Panc1 (cell line): ENCODE measurements around the gene PADI6. TPM values are rescaled to one million over a fixed set of nuclear protein-coding genes. Genes with fewer than 3 reads are reported as not detected.

Source experiments
- ATAC-seq: fragments of 200-7000 bp; cut with Tn5 transposase; 2 replicates; pipeline ENCODE4 v1.9.1; 2020; ENCODE audit warnings: mild to moderate bottlenecking, moderate library complexity
- BruUV-seq: library from RNA; stranded (reverse); fragments of 400-500 nt; replicated peaks from 2 replicates; lab custom pipeline; 2021; lab: Mats Ljungman, UMichigan
- CTCF ChIA-PET: fragments of 300-600 bp; sonication (Branson Sonifier 250); formaldehyde crosslinking; loops from one replicate; lab custom pipeline; 2022; ENCODE audit warnings: antibody characterized with exemption; lab: Charles Lee
- POLR2A ChIA-PET: fragments of 300-600 bp; sonication (Branson Sonifier 250); formaldehyde crosslinking; loops from one replicate; lab custom pipeline; 2022; ENCODE audit warnings: antibody characterized with exemption; lab: Charles Lee
- DNase-seq: peaks from one replicate; pipeline ENCODE4 v3.0.0-alpha.2; 2010; ENCODE audit warnings: low read depth, low spot score
- H3K27ac ChIP-seq: 2 replicates; pipeline ENCODE4 v1.5.1; 2011; ENCODE audit warnings: mild to moderate bottlenecking, low read length, inconsistent platforms
- H3K27me3 ChIP-seq: fragments of 200-500 bp; sonication (Bioruptor generic); 2 replicates; pipeline ENCODE4 v1.6.0; 2014; ENCODE audit warnings: low read length, inconsistent platforms; ENCODE audit not compliant: control insufficient read depth, insufficient read depth
- H3K36me3 ChIP-seq: fragments of 200-500 bp; sonication (Bioruptor generic); 2 replicates; pipeline ENCODE4 v1.5.1; 2014; ENCODE audit warnings: inconsistent platforms, mild to moderate bottlenecking, low read length, moderate library complexity; ENCODE audit not compliant: control insufficient read depth, insufficient read depth
- H3K4me1 ChIP-seq: 2 replicates; pipeline ENCODE4 v1.5.1; 2011; ENCODE audit warnings: inconsistent platforms, mild to moderate bottlenecking, low read length, moderate library complexity; ENCODE audit not compliant: control insufficient read depth, insufficient read depth
- H3K4me3 ChIP-seq, 2 experiments: 2 replicates each; pipeline ENCODE4 v1.5.1; 2011 to 2012; ENCODE audit warnings: low read depth in 2 of 2, low read length in 2 of 2, mild to moderate bottlenecking in 2 of 2, inconsistent platforms in 1 of 2, moderate library complexity in 1 of 2
- H3K9me3 ChIP-seq: fragments of 200-500 bp; sonication (Bioruptor generic); 2 replicates; pipeline ENCODE4 v1.5.1; 2014; ENCODE audit warnings: low read depth, mild to moderate bottlenecking, inconsistent platforms, low read length, moderate library complexity; ENCODE audit not compliant: control insufficient read depth, insufficient read depth
- CTCF ChIP-seq: fragments of 450-650 bp; IDR thresholded peaks from 2 replicates; pipeline ENCODE4 v1.5.1; 2017; ENCODE audit warnings: mild to moderate bottlenecking
- POLR2AphosphoS5 ChIP-seq: IDR thresholded peaks from 2 replicates; pipeline ENCODE4 v1.6.1; 2012; ENCODE audit warnings: mild to moderate bottlenecking, low read depth, low read length, moderate library complexity
- REST ChIP-seq, 2 experiments: IDR thresholded peaks; 2 replicates each; pipeline ENCODE4 v1.6.1; 2011 to 2012; ENCODE audit warnings: low read depth in 2 of 2, control low read depth in 1 of 2, low read length in 1 of 2, mild to moderate bottlenecking in 1 of 2, moderate library complexity in 1 of 2; ENCODE audit not compliant: insufficient read depth in 1 of 2
- SIN3A ChIP-seq: IDR thresholded peaks from 2 replicates; pipeline ENCODE4 v1.6.1; 2012; ENCODE audit warnings: low read depth, mild to moderate bottlenecking, low read length, moderate library complexity, borderline replicate concordance; ENCODE audit not compliant: insufficient read depth
- TCF7L2 ChIP-seq: IDR thresholded peaks from 2 replicates; pipeline ENCODE4 v1.6.1; 2011; ENCODE audit warnings: mild to moderate bottlenecking, low read depth, low read length, inconsistent platforms
- in situ Hi-C: cut with HindIII; loops from 2 replicates; pipeline ENCODE4 v1.10.0; 2016; ENCODE audit warnings: low sequenced_read_pairs, low pct_unique_long_range_greater_than_20kb
- intact Hi-C: fragments of 100-400 bp; cut with micrococcal nuclease; formaldehyde crosslinking; loops from one replicate; pipeline ENCODE4 v1.10.0; 2022; ENCODE audit not compliant: unreplicated experiment
- total RNA-seq: library from RNA; stranded (reverse); gene quantifications from one replicate; pipeline ENCODE4 v1.2.1, GENCODE V29; 2021; ENCODE audit not compliant: unreplicated experiment

PADI6 gene
- total RNA-seq, 1 experiment from 2014 or later: not detected

- no peaks in the 10 kb centered on the region for H3K4me1 ChIP-seq
- no peaks in the 10 kb centered on the region for H3K36me3 ChIP-seq
- CTCF ChIA-PET: interaction anchor here (0.5 kb wide), 1 partner anchor 384 kb away, joined by 3 read pairs; no protein-coding TSS in a partner anchor
- ATAC-seq (no peak), DNase-seq (no peak)
- in situ Hi-C loops: no loop called here
- intact Hi-C loops: no loop called here
- H3K9me3 ChIP-seq: no peaks in the 10 kb centered on the region
- H3K27ac ChIP-seq: no peak overlapping the region
- H3K27me3 ChIP-seq: no peaks in the 10 kb centered on the region
- BruUV-seq: no TSS peak
- POLR2A ChIA-PET: interaction anchor here (0.6 kb wide), 1 partner anchor 39 kb away, joined by 7 read pairs; no protein-coding TSS in a partner anchor
- TF ChIP-seq POLR2AphosphoS5 (no peak), TCF7L2 (no peak), REST (IDR thresholded peaks at IDR 0.05; ENCODE audit: insufficient read depth in 1 of 2, low read depth in 2 of 2, low read length in 1 of 2) (no peak), SIN3A (no peak), CTCF (no peak)
- no peak overlapping the region for H3K4me3 ChIP-seq
These were observed 13.0 kb upstream of the PADI6 start for GRCh38 chr1:17359031-17359430.

- Histone ChIP-seq H3K4me1 (no peaks in the 10 kb centered on the region), H3K27me3 (no peaks in the 10 kb centered on the region), H3K9me3 (no peaks in the 10 kb centered on the region), H3K27ac (no peak overlapping the region), H3K4me3 (no peak overlapping the region), H3K36me3 (no peaks in the 10 kb centered on the region)
- intact Hi-C loops: no loop called here
- in situ Hi-C loops: no loop called here
- DNase-seq: no peak
- TF ChIP-seq POLR2AphosphoS5: no peak
- BruUV-seq: no TSS peak
- no peak for ATAC-seq
- ChIA-PET CTCF (no interaction called here), POLR2A (no interaction called here)
These were observed 12.2 kb upstream of the PADI6 start for GRCh38 chr1:17359808-17360207.

- TF ChIP-seq SIN3A (no peak), TCF7L2 (no peak), REST (IDR thresholded peaks at IDR 0.05; ENCODE audit: insufficient read depth in 1 of 2, low read depth in 2 of 2, low read length in 1 of 2) (no peak), CTCF (no peak), POLR2AphosphoS5 (no peak)
- DNase-seq (no peak), ATAC-seq (no peak)
- no TSS peak for BruUV-seq
- no peaks in the 10 kb centered on the region for H3K9me3 ChIP-seq
- no peaks in the 10 kb centered on the region for H3K4me1 ChIP-seq
- intact Hi-C loops: no loop called here
- ChIA-PET CTCF (interaction anchor here (0.6 kb wide), 1 partner anchor 8 kb away, joined by 9 read pairs; no protein-coding TSS in a partner anchor), POLR2A (interaction anchor here (0.6 kb wide), 1 partner anchor 22 kb away, joined by 4 read pairs; no protein-coding TSS in a partner anchor)
- in situ Hi-C loops: no loop called here
- H3K4me3 ChIP-seq: no peak overlapping the region
- no peak overlapping the region for H3K27ac ChIP-seq
- no peaks in the 10 kb centered on the region for H3K36me3 ChIP-seq
- no peaks in the 10 kb centered on the region for H3K27me3 ChIP-seq
These were observed 11.6 kb upstream of the PADI6 start for GRCh38 chr1:17360272-17360956.
